ENCODE data around the gene TENT5C. TPM values are rescaled to one million over a fixed set of nuclear protein-coding genes. Genes with fewer than 3 reads are reported as not detected.

TENT5C gene
- total and polyA plus RNA-seq, 2 of the 8 experiments (the other 6 are each of a cell fraction or from before 2014, with no cell fraction given), result 0.38 to 0.99 TPM

GRCh38 chr1:117613249-117613968, 7.6 kb downstream of the TENT5C start:
- 87% methylated on average over 8 of the region's 8 CpGs; no CpG with 5 or more reads in 1 of the 2 experiments for WGBS, 2 experiments (ENCODE audit: extremely low coverage in 1 of 2, insufficient coverage in 1 of 2, insufficient read length in 1 of 2, insufficient replicate concordance in 2 of 2, low coverage in 1 of 2, low lambda C conversion rate in 2 of 2, missing lambda C conversion rate in 1 of 2)
- no peak overlapping the region for H2AFZ ChIP-seq (ENCODE audit: low read length)

More at GRCh38 chr1:117613249-117613968, 7.6 kb downstream of the TENT5C start:
- ChIA-PET POLR2A (ENCODE audit: partially characterized antibody) (interaction anchor here (0.6 to 1.0 kb wide), 2 partner anchors 10 to 23 kb away, joined by 3 read pairs; no protein-coding TSS in a partner anchor), CTCF (ENCODE audit: partially characterized antibody) (interaction anchor here (0.8 to 2.3 kb wide), 5 partner anchors 12 to 282 kb away, joined by 3 to 10 read pairs (median 4); no protein-coding TSS in a partner anchor)
- H3K79me2 ChIP-seq (ENCODE audit: control insufficient read depth in 1 of 2, insufficient read depth in 2 of 2, low read length in 2 of 2), result no peaks in the 10 kb centered on the region
- H3K9ac ChIP-seq (replicated peaks in 1 of 4; ENCODE audit: extremely low read depth in 1 of 4, low read depth in 3 of 4, low read length in 3 of 4), result no peak overlapping the region
- H3K4ac ChIP-seq (replicated peaks; ENCODE audit: insufficient read length, low read depth, low read length), result no peak overlapping the region
- H2BK15ac ChIP-seq (ENCODE audit: low read length), result no peak overlapping the region
- no peak overlapping the region for H2BK120ac ChIP-seq (replicated peaks; ENCODE audit: low read depth, low read length)
- no peak overlapping the region for H3K56ac ChIP-seq (replicated peaks; ENCODE audit: insufficient read length, low read depth, low read length)
- H3K18ac ChIP-seq (ENCODE audit: extremely low read depth, low read length), result no peak overlapping the region
- H3K36me3 ChIP-seq (ENCODE audit: control insufficient read depth in 2 of 4, insufficient read depth in 4 of 4, low read length in 3 of 4), result no peaks in the 10 kb centered on the region
- H4K5ac ChIP-seq (ENCODE audit: insufficient read length, low read depth, low read length), result no peak overlapping the region
- FAIRE-seq, result no peak
- no peaks in the 10 kb centered on the region for H3K79me1 ChIP-seq (ENCODE audit: low read depth, low read length)
- TF ChIP-seq EZH2 (IDR thresholded peaks at IDR 0.05; ENCODE audit: low read depth, low read length, severe bottlenecking) (no peak), CTBP2 (IDR thresholded peaks at IDR 0.05; ENCODE audit: borderline replicate concordance, insufficient read depth, insufficient read length, low read length) (no peak), EP300 (IDR thresholded peaks at IDR 0.05; ENCODE audit: borderline replicate concordance in 1 of 2, low read depth in 2 of 2, low read length in 2 of 2) (no peak), CBX8 (IDR thresholded peaks at IDR 0.05; ENCODE audit: borderline replicate concordance, low read depth, low read length) (no peak)
- H3K4me1 ChIP-seq (replicated peaks in 1 of 4; ENCODE audit: control insufficient read depth in 3 of 4, insufficient read depth in 4 of 4, low read length in 3 of 4), result peaks cover 0 to 3% (median 0%) of the 10 kb centered on the region in 4 experiments; a peak in 1 of 7 replicates
- no peaks in the 10 kb centered on the region for H4K20me1 ChIP-seq (replicated peaks in 1 of 2; ENCODE audit: control insufficient read depth in 1 of 2, insufficient read depth in 2 of 2, low read length in 2 of 2)
- no peak overlapping the region for H2BK12ac ChIP-seq (ENCODE audit: low read depth, low read length)
- H2AK5ac ChIP-seq (ENCODE audit: low read depth, low read length), result no peak overlapping the region
- no peak overlapping the region for H3K27ac ChIP-seq (ENCODE audit: low read depth, low read length)
- no peak overlapping the region for H3K4me3 ChIP-seq (ENCODE audit: extremely low read depth in 1 of 4, insufficient read depth in 2 of 4, low read depth in 3 of 4, low read length in 4 of 4)
- no peaks in the 10 kb centered on the region; a peak in 3 of 7 replicates for H3K27me3 ChIP-seq (replicated peaks in 1 of 4; ENCODE audit: control insufficient read depth in 3 of 4, extremely low read depth in 1 of 4, insufficient read depth in 3 of 4, low read length in 3 of 4)
- H3K4me2 ChIP-seq (ENCODE audit: insufficient read depth in 1 of 2, low read depth in 2 of 2, low read length in 2 of 2), result no peak overlapping the region
- H3K9me3 ChIP-seq (ENCODE audit: insufficient read depth in 2 of 2, low read depth in 1 of 2, low read length in 1 of 2), result no peaks in the 10 kb centered on the region
- no peak overlapping the region for H3K23ac ChIP-seq (ENCODE audit: insufficient read length)
- no peak overlapping the region for H2BK20ac ChIP-seq (ENCODE audit: low read length)
- no peaks in the 10 kb centered on the region; the same call in 1 of the 2 replicates for H3K23me2 ChIP-seq (ENCODE audit: low read depth, low read length)
- H4K8ac ChIP-seq (ENCODE audit: extremely low read depth, insufficient read depth, low read length), result no peak overlapping the region
- DNase-seq (ENCODE audit: low read depth in 1 of 2, low spot score in 2 of 2), result no peak
- no peak overlapping the region for H4K91ac ChIP-seq (replicated peaks; ENCODE audit: insufficient read length, low read length)
- H2BK5ac ChIP-seq (ENCODE audit: low read depth, low read length), result no peak overlapping the region
- no peak overlapping the region for H3K14ac ChIP-seq (ENCODE audit: insufficient read length)
